HTR-8/SVneo (cell line): ENCODE measurements around the gene CAMK1D.
"Not testable (repeated sequence)": the region's sequence is repeated elsewhere in the genome, so short reads cannot be mapped to it uniquely, and the experiment has no call there.

Source experiments
- DNase-seq: peaks from one replicate; pipeline ENCODE4 v3.0.0; 2011; ENCODE audit warnings: low spot score, mixed read lengths; ENCODE audit not compliant: insufficient read length
- FAIRE-seq: peaks from 2 replicates; lab custom pipeline; 2011; peaks lifted over from hg19 to GRCh38; lab: Jason Lieb, UNC

The CAMK1D gene

DNA sequence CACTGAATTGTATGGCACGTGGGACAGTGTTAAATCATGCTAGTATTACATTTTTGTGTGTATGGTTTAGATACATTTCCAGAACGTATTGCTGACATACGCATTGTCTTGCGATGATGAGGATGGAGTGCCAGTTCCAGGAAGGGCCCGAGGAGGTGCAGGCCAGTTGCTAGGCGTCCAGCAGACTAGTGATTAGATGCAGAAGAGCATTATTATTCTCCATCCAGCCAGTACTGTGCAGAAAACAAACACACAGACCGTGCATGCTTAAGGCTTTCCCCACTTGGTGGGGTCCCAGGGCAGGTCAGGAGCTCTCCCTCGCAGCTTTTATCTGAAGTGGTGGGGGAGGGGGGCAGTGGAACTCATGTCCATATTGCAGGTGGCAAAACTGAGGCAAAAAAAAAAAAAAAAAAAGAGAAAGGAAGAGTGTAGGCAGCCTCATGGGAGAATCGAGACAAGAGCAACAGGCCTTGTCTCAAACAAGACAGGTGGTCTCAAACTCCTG lies 189.2 kb downstream of the CAMK1D start:
- no peak for DNase-seq
- FAIRE-seq, result no peak

GRCh38 chr10:12539350-12540164 lies 190.2 kb downstream of the CAMK1D start:
- no peak for FAIRE-seq
- DNase-seq, result no peak

DNA sequence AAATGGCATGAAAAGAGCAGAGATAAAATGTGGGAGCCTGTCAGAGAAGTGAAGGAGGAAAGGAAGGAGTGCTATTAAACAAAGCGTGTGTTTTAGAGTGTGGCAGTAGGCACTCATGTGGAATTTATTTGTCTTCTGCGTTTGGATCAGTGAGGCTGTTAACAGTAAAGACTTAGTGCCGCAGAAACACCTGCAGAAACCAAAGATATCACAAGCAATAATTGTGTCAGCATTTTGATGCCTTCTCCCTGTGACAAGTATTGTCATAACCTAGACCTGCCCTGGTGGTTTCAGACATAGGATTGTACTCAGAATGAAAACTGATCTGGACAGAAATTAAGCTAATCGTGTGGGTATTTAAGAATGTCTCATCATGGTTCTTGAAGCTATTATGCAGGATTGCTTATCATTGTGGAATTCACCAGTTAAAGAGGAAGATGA lies 191.0 kb downstream of the CAMK1D start:
- DNase-seq (no peak), FAIRE-seq (no peak)

GRCh38 chr10:12541446-12542067 lies 192.2 kb downstream of the CAMK1D start:
- FAIRE-seq, result no peak

GRCh38 chr10:12542133-12542670 lies 192.9 kb downstream of the CAMK1D start:
- FAIRE-seq (no peak), DNase-seq (no peak)

More at GRCh38 chr10:12541446-12542067, 192.2 kb downstream of the CAMK1D start:
- DNase-seq, result no peak

GRCh38 chr10:12543589-12543988 lies 194.2 kb downstream of the CAMK1D start:
- no peak for DNase-seq

DNA sequence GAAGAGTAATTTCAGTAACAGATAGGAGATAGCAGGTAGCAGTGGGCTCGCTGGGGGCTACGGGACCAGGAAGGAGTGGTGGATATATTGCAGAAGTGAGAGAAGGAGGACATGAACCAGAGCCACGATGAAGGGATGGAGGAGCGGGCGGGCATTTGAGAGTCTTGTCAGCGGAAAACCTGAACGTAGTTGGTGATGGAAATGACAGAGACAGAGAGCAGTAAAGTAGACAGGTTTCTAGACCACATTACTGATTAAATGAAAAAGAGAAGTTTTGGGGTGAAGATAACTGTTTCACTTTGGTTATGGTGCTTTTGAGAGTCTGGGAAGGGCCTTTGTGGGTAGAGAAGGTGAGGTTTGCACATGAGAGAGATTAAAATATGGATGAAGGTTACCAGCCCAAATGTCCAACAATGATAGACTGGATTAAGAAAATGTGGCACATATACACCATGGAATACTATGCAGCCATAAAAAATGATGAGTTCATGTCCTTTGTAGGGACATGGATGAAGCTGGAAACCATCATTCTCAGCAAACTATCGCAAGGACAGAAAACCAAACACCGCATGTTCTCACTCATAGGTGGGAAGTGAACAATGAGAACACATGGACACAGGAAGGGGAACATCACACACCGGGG lies 196.9 kb downstream of the CAMK1D start:
- DNase-seq, FAIRE-seq: not testable (repeated sequence)

More at GRCh38 chr10:12543589-12543988, 194.2 kb downstream of the CAMK1D start:
- no peak for FAIRE-seq

DNA sequence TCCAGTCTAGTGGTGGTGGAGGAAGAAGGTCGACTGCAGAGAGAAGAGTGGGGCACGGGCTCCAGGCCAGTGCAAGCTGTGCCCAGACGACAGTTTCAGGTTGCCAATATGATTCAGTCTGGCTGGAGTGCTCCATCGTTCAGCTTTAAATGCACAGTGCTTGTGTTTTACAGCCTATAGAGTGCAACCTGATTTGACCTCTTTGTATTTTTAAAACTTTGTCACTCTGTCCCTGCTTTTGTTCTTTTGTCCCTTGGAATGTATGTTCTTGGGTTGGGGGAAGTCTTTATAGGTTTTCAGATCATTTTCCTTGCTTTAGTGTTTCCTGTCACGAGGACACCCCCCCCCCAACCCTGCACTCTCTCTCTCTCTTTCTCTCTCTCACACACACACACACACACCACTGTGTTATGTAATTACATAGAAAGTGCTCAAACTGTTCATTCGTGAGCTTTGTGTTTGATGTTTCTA lies 198.0 kb downstream of the CAMK1D start:
- no peak for FAIRE-seq
- no peak for DNase-seq

- no peak for FAIRE-seq
- no peak for DNase-seq
Observed at GRCh38 chr10:12549297-12549696, 199.9 kb downstream of the CAMK1D start.

DNA sequence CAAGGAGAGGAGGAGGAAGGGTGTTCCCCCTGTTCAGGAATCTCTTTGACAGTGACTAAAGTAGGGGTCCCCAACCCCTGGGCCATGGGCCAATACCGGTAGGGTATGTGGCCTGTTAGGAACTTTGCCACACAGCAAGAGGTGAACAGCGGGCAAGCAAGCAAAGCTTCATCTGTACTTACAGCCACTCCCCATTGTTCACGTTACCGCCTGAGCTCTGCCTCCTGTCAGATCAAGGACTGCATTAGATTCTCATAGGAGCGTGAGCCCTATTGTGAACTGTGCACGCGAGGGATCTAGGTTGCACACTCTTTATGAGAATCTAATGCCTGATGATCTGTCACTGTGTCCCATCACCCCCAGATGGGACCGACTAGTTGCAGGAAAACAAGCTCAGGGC lies 201.6 kb downstream of the CAMK1D start:
- FAIRE-seq, result no peak
- no peak for DNase-seq

GRCh38 chr10:12556039-12556438 lies 206.7 kb downstream of the CAMK1D start:
- no peak for DNase-seq
- FAIRE-seq, result no peak

GRCh38 chr10:12559578-12560178 lies 210.3 kb downstream of the CAMK1D start:
- no peak for DNase-seq

GRCh38 chr10:12561307-12561706 lies 212.0 kb downstream of the CAMK1D start:
- DNase-seq, result no peak
- no peak for FAIRE-seq

More at GRCh38 chr10:12559578-12560178, 210.3 kb downstream of the CAMK1D start:
- no peak for FAIRE-seq

GRCh38 chr10:12561720-12562119 lies 212.4 kb downstream of the CAMK1D start:
- DNase-seq (no peak), FAIRE-seq (no peak)

DNA sequence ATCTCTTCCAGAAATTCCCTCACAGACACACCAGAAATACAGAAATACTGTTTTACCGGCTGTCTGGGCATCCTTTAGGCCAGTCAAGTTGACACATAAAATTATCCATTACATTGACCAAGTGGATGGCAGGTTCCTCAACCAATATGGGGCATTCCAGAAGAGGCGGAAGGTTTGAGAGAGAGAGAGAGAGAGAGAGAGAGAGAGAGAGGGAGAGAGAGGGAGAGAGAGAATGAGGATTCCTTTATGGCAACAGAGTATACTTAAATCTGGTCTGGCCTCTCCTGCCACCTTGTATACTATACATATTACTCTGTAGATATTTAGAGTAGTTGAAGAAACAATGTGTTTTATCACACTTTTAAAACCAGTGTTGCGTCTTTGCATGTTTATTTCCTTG lies 214.1 kb downstream of the CAMK1D start:
- DNase-seq (no peak), FAIRE-seq (no peak)

DNA sequence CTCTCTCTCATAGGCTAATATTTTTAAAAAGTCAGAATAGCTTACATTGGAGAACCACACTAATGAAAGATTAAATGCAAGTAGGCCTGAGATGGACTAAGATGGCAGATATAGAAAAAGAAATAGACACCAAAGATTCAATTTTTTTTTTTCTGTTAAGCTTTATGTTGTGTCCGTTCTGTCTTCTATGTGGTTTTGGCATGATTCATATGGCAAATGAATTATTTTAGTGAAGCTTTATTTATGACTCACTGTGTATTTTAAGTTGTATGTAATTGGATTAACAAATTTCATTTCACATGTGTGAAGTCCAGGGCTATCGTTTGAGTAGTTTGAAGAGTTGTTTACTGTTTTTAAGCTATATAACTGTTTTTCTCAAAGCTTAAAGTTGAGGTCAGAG lies 214.8 kb downstream of the CAMK1D start:
- DNase-seq (no peak), FAIRE-seq (no peak)

- FAIRE-seq (no peak), DNase-seq (no peak)
Observed at GRCh38 chr10:12566161-12567115, 217.1 kb downstream of the CAMK1D start.

GRCh38 chr10:12568391-12569009 lies 219.2 kb downstream of the CAMK1D start:
- FAIRE-seq (no peak), DNase-seq (no peak)
